B cell (primary cell): Measurements from ENCODE around the gene GATAD2A. TPM values are rescaled to one million over a fixed set of nuclear protein-coding genes. Genes with fewer than 3 reads are reported as not detected.

ENCODE experiments used
- ATAC-seq: fragments of 200-7000 bp; cut with Tn5 transposase; one replicate; pipeline ENCODE4 v1.10.0; 2021; ENCODE audit warnings: low read depth, mild to moderate bottlenecking, moderate number of reproducible peaks, moderate library complexity
- CTCF ChIA-PET: fragments of 350-600 bp; sonication (Branson Sonifier 250); formaldehyde crosslinking; loops from one replicate; lab custom pipeline; 2021; ENCODE audit warnings: antibody characterized with exemption, inconsistent platforms; lab: Charles Lee
- POLR2A ChIA-PET: fragments of 350-600 bp; sonication (Branson Sonifier 250); formaldehyde crosslinking; loops from one replicate; lab custom pipeline; 2021; ENCODE audit warnings: antibody characterized with exemption; lab: Charles Lee
- DNase-seq: peaks from one replicate; pipeline ENCODE4 v3.0.0; 2013
- H2AFZ ChIP-seq: 2 replicates; pipeline ENCODE4 v1.6.1; 2012; ENCODE audit warnings: mild to moderate bottlenecking, low read depth, low read length; ENCODE audit not compliant: insufficient read depth, poor library complexity, severe bottlenecking
- H3K27ac ChIP-seq, 2 donors: 1 replicate in 1 of 2; 2 replicates in 1 of 2; pipeline ENCODE4 v1.5.1; 2012 to 2013; ENCODE audit warnings: low read length in 2 of 2, mild to moderate bottlenecking in 2 of 2, moderate library complexity in 1 of 2
- H3K27me3 ChIP-seq, 4 experiments: fragments of 200-600 bp in 1 of 4; sonication (generic) in 1 of 4; replicated peaks in 1 of 4; 1 replicate in 2 of 4; 2 replicates in 2 of 4; pipeline versions ENCODE4 v1.6.1 to v1.7.0; 2013 to 2016; ENCODE audit warnings: low read length in 3 of 4, mild to moderate bottlenecking in 2 of 4, mixed read lengths in 1 of 4, moderate library complexity in 1 of 4; ENCODE audit not compliant: insufficient read depth in 4 of 4, control insufficient read depth in 3 of 4; ENCODE audit errors: control extremely low read depth in 1 of 4
- H3K36me3 ChIP-seq, 2 experiments: replicated peaks in 1 of 2; 1 replicate in 1 of 2; 2 replicates in 1 of 2; pipeline versions ENCODE4 v1.6.1 to v1.7.1; 2013; ENCODE audit warnings: low read length in 1 of 2; ENCODE audit not compliant: insufficient read depth in 2 of 2, control insufficient read depth in 1 of 2; ENCODE audit errors: control extremely low read depth in 1 of 2, extremely low read depth in 1 of 2
- H3K4me1 ChIP-seq, 2 donors: fragments of 200-600 bp in 1 of 2; sonication (generic) in 1 of 2; 1 replicate in 1 of 2; 2 replicates in 1 of 2; pipeline versions ENCODE4 v1.5.1 to v1.6.1; 2013 to 2017; ENCODE audit warnings: low read length in 2 of 2; ENCODE audit not compliant: control insufficient read depth in 2 of 2, insufficient read depth in 2 of 2
- H3K4me2 ChIP-seq: replicated peaks from 2 replicates; pipeline ENCODE3; 2012; ENCODE audit warnings: mild to moderate bottlenecking, low read depth, low read length; ENCODE audit not compliant: poor library complexity, severe bottlenecking
- H3K4me3 ChIP-seq, 5 experiments: fragments of 200-600 bp in 1 of 5; sonication (generic) in 1 of 5; 1 replicate in 3 of 5; 2 replicates in 2 of 5; pipeline versions ENCODE4 v1.5.1 to v1.7.0; 2011 to 2016; ENCODE audit warnings: low read length in 4 of 5, mild to moderate bottlenecking in 4 of 5, low read depth in 2 of 5, control low read depth in 1 of 5, moderate library complexity in 1 of 5; ENCODE audit not compliant: insufficient read depth in 1 of 5; ENCODE audit errors: control extremely low read depth in 1 of 5, extremely low read depth in 1 of 5
- H3K79me2 ChIP-seq: fragments of 200-600 bp; sonication (generic); one replicate; pipeline ENCODE4 v1.6.0; 2016; ENCODE audit warnings: low read length; ENCODE audit not compliant: control insufficient read depth, insufficient read depth
- H3K9ac ChIP-seq: fragments of 200-600 bp; sonication (generic); 2 replicates; pipeline ENCODE4 v1.6.1; 2017; ENCODE audit warnings: mild to moderate bottlenecking, low read length, moderate library complexity
- H3K9me3 ChIP-seq, 3 donors: one replicate each; pipeline versions ENCODE4 v1.6.1 to v1.7.1; 2013; ENCODE audit warnings: low read length in 2 of 3; ENCODE audit not compliant: control insufficient read depth in 2 of 3, insufficient read depth in 1 of 3; ENCODE audit errors: control extremely low read depth in 1 of 3
- H4K20me1 ChIP-seq: 2 replicates; pipeline ENCODE4 v1.6.0; 2012; ENCODE audit warnings: mild to moderate bottlenecking, low read length; ENCODE audit not compliant: insufficient read depth, control insufficient read depth, poor library complexity, severe bottlenecking
- H3K27ac Mint-ChIP-seq: one replicate; pipeline ENCODE4 v1.8.0; 2021; ENCODE audit warnings: mixed read lengths
- H3K27me3 Mint-ChIP-seq: one replicate; pipeline ENCODE4 v1.8.0; 2021; ENCODE audit warnings: mixed read lengths
- H3K4me1 Mint-ChIP-seq: one replicate; pipeline ENCODE4 v1.8.0; 2021; ENCODE audit warnings: mixed read lengths
- H3K4me3 Mint-ChIP-seq: one replicate; pipeline ENCODE4 v1.8.0; 2021; ENCODE audit warnings: mixed read lengths
- H3K9me3 Mint-ChIP-seq: one replicate; pipeline ENCODE4 v1.8.0; 2022; ENCODE audit warnings: mixed read lengths; ENCODE audit not compliant: insufficient read depth
- CTCF ChIP-seq: fragments of 200-600 bp; IDR thresholded peaks from one replicate; pipeline ENCODE4 v1.8.0; 2022; ENCODE audit warnings: antibody characterized with exemption, mild to moderate bottlenecking
- EZH2 ChIP-seq: IDR thresholded peaks from 2 replicates; pipeline ENCODE4 v1.6.1; 2012; ENCODE audit warnings: borderline replicate concordance, low read depth, mild to moderate bottlenecking, moderate library complexity, low read length; ENCODE audit not compliant: insufficient read depth, poor library complexity, severe bottlenecking
- WGBS: methylation state at CpG from one replicate; pipeline ENCODE4 v1.1.5; 2013; ENCODE audit warnings: missing lambda C conversion rate; ENCODE audit not compliant: insufficient coverage; 5-methylcytosine and 5-hydroxymethylcytosine counted together
- intact Hi-C: fragments of 100-400 bp; cut with micrococcal nuclease; formaldehyde crosslinking; loops from one replicate; pipeline ENCODE4 v1.10.0; 2022
- polyA plus RNA-seq: library from polyadenylated mRNA; depleted of rRNA; stranded (reverse); fragments of >200 nt; gene quantifications from 2 replicates; pipeline ENCODE4 v1.2.3, GENCODE V29; 2012
- total RNA-seq, 2 donors: library from RNA; stranded (reverse); fragments of 120-200 nt in 1 of 2; gene quantifications; 1 replicate in 1 of 2; 2 replicates in 1 of 2; pipeline versions ENCODE4 v1.2.3 to v1.2.4, GENCODE V29; 2013 to 2022

GATAD2A gene
- total and polyA plus RNA-seq, 2 donors (not counting 1 experiment from before 2014, with no cell fraction given) = 28.8 to 76.3 TPM

GRCh38 chr19:19548915-19549759, 143.7 kb downstream of the GATAD2A start:
- ChIA-PET CTCF (interaction anchor here (1.0 kb wide), 1 partner anchor 17 kb away, joined by 4 read pairs; no protein-coding TSS in a partner anchor), POLR2A (no interaction called here)
- no peak overlapping the region for H2AFZ ChIP-seq

More at GRCh38 chr19:19548915-19549759, 143.7 kb downstream of the GATAD2A start:
- Histone ChIP-seq H3K4me1 (no peaks in the 10 kb centered on the region), H3K27ac (no peak overlapping the region), H3K4me2 (no peak overlapping the region), H3K9me3 (peaks cover 0 to 18% (median 0%) of the 10 kb centered on the region in 3 donors), H4K20me1 (no peaks in the 10 kb centered on the region), H3K27me3 (peaks cover 0 to 12% (median 0%) of the 10 kb centered on the region in 4 experiments), H3K4me3 (no peak overlapping the region), H3K79me2 (no peaks in the 10 kb centered on the region), H3K36me3 (no peaks in the 10 kb centered on the region), H3K9ac (no peak overlapping the region)
- H3K4me3 Mint-ChIP-seq = no peak overlapping the region
- no peaks in the 10 kb centered on the region for H3K4me1 Mint-ChIP-seq
- H3K9me3 Mint-ChIP-seq = no peaks in the 10 kb centered on the region
- intact Hi-C loops = no loop called here
- H3K27me3 Mint-ChIP-seq = peaks cover 8% of the 10 kb centered on the region
- DNase-seq (no peak), ATAC-seq (no peak)
- WGBS = 66% methylated on average over 13 of the region's 13 CpGs
- no peak for TF ChIP-seq EZH2
- no peak for TF ChIP-seq CTCF
- H3K27ac Mint-ChIP-seq = no peak overlapping the region
